ENCODE results near the gene LSM5. TPM values are rescaled to one million over a fixed set of nuclear protein-coding genes. Genes with fewer than 3 reads are reported as not detected.
"Not testable (repeated sequence)": the region's sequence is repeated elsewhere in the genome, so short reads cannot be mapped to it uniquely, and the experiment has no call there.

The LSM5 gene
- total RNA-seq, 1 donor from 2014 or later, result 28.9 TPM

GRCh38 chr7:32464641-32465416, 25.4 kb downstream of the LSM5 start:
- DNase-seq (ENCODE audit: low spot score in 2 of 2); FAIRE-seq: not testable (repeated sequence)

GRCh38 chr7:32462977-32463376, 27.2 kb downstream of the LSM5 start:
- FAIRE-seq, result no peak

GRCh38 chr7:32462451-32462850, 27.7 kb downstream of the LSM5 start:
- no peak for DNase-seq (ENCODE audit: low spot score in 2 of 2)
- FAIRE-seq, result no peak

More at GRCh38 chr7:32462977-32463376, 27.2 kb downstream of the LSM5 start:
- DNase-seq (ENCODE audit: low spot score in 2 of 2), result no peak

GRCh38 chr7:32461484-32461883, 28.7 kb downstream of the LSM5 start:
- DNase-seq (ENCODE audit: low spot score in 2 of 2) (no peak), FAIRE-seq (no peak)

GRCh38 chr7:32459788-32460187, 30.4 kb downstream of the LSM5 start:
- DNase-seq (ENCODE audit: low spot score in 2 of 2), result no peak
- no peak for FAIRE-seq

- DNase-seq (ENCODE audit: low spot score in 2 of 2), result no peak
- no peak for FAIRE-seq
Measured at GRCh38 chr7:32458025-32458424, 32.2 kb downstream of the LSM5 start.

GRCh38 chr7:32453341-32454011, 36.7 kb downstream of the LSM5 start:
- no peak for FAIRE-seq

GRCh38 chr7:32447218-32447617, 43.0 kb downstream of the LSM5 start:
- no peak for FAIRE-seq
- DNase-seq (ENCODE audit: low spot score in 2 of 2), result no peak

More at GRCh38 chr7:32453341-32454011, 36.7 kb downstream of the LSM5 start:
- DNase-seq (ENCODE audit: low spot score in 2 of 2), result no peak

GRCh38 chr7:32436146-32436928, 53.8 kb downstream of the LSM5 start:
- FAIRE-seq (no peak), DNase-seq (ENCODE audit: low spot score in 2 of 2) (no peak)

Other genes starting within 250 kb of the LSM5 start
- gene AVL9, start 5.1 kb upstream of the LSM5 start, total RNA-seq, result 70.1 TPM